ENCODE data around the gene IL20RA. TPM values are rescaled to one million over a fixed set of nuclear protein-coding genes. Genes with fewer than 3 reads are reported as not detected.

Gene IL20RA
- total and polyA plus RNA-seq, 2 of the 8 experiments (the other 6 are each of a cell fraction or from before 2014, with no cell fraction given) = 1.3 to 1.7 TPM

DNA sequence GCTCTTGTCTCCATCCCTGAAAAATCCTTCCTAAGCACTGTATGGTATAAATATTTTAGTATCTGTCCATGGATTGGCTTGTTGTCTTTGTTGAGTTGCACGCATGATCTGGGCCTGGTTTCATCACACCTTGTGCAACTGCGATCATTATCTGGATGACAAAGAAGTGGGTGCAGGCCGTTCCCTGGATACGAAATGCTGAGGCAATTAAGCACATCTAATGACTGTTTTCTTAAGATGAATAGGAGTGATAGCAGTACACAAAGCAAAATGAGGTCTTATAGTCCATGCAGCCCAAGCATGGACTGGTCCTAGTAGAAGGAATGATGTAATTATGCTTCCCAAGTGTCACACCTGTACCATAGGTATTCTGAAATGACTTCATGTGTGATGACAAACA is 74.8 kb downstream of the IL20RA start (continued):
- no peak for TF ChIP-seq HDAC6 (IDR thresholded peaks at IDR 0.05; ENCODE audit: low read depth, low read length)
- TF ChIP-seq CHD1 (IDR thresholded peaks at IDR 0.05; ENCODE audit: low read depth, low read length) = no peak
